ENCODE measurements around the gene CERS2. TPM values are rescaled to one million over a fixed set of nuclear protein-coding genes. Genes with fewer than 3 reads are reported as not detected.

CERS2 gene
- total and polyA plus RNA-seq, 4 donors = 155 to 308 (median 216) TPM

DNA sequence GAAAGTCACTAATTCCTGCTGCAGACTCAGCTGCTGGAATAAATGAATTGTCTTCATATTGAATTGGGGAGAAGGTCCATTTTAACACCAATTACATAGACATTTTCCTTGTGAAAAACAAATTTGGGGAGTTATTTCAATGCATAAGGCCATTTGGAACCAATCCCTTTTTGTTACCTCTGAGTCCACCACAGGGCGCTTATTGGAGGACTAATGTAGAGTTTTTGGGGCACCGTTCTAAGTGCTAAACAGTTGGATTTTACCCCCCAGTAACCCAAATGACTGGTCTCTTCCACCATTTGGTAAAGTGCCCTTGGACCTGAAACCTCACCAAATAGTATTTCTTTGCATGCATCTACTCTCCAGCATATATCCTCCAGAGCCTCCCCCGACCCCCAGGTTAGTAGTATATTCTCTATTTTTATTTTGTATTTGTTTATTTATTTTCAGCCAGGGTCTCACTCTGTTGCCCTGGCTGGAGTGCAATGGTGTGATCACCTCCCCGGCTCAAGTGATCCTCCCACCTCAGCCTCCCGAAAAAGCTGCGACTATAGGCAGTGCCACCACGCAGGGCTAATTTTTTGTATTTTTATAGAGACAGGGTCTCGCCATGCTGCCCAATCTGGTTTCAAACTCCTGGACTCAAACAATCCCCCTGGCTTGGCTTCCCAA is 35.2 kb upstream of the CERS2 start:
- Histone ChIP-seq H3K36me3 (ENCODE audit: control insufficient read depth in 4 of 4, insufficient read depth in 4 of 4, low read length in 4 of 4) (no peaks in the 10 kb centered on the region), H3K4me1 (ENCODE audit: control insufficient read depth in 5 of 5, insufficient read depth in 5 of 5, low read length in 5 of 5) (peaks cover 6 to 51% (median 19%) of the 10 kb centered on the region in 5 donors), H3K27me3 (ENCODE audit: control insufficient read depth in 3 of 3, insufficient read depth in 3 of 3, low read length in 2 of 3) (no peaks in the 10 kb centered on the region), H3K27ac (ENCODE audit: low read depth in 1 of 2, low read length in 1 of 2) (no peak overlapping the region), H3K9ac (ENCODE audit: insufficient read depth in 1 of 2, low read length in 2 of 2) (peak overlapping the region in 1 of 2 donors; percentile 98), H3K4me3 (no peak overlapping the region), H3K9me3 (ENCODE audit: control insufficient read depth in 4 of 4, insufficient read depth in 3 of 4, low read length in 3 of 4) (no peaks in the 10 kb centered on the region)
- ATAC-seq (ENCODE audit: insufficient read depth, low FRiP score) (no peak), DNase-seq (no peak)
- TF ChIP-seq, protein P1, sequence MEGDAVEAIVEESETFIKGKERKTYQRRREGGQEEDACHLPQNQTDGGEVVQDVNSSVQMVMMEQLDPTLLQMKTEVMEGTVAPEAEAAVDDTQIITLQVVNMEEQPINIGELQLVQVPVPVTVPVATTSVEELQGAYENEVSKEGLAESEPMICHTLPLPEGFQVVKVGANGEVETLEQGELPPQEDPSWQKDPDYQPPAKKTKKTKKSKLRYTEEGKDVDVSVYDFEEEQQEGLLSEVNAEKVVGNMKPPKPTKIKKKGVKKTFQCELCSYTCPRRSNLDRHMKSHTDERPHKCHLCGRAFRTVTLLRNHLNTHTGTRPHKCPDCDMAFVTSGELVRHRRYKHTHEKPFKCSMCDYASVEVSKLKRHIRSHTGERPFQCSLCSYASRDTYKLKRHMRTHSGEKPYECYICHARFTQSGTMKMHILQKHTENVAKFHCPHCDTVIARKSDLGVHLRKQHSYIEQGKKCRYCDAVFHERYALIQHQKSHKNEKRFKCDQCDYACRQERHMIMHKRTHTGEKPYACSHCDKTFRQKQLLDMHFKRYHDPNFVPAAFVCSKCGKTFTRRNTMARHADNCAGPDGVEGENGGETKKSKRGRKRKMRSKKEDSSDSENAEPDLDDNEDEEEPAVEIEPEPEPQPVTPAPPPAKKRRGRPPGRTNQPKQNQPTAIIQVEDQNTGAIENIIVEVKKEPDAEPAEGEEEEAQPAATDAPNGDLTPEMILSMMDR (IDR thresholded peaks at IDR 0.05; ENCODE audit: control extremely low read depth, extremely low read depth) = no peak
- WGBS, 2 donors = 97 to 98% methylated on average over 8 of the region's 8 CpGs

- no peak for DNase-seq
- TF ChIP-seq, protein P1 (IDR thresholded peaks at IDR 0.05; ENCODE audit: control extremely low read depth, extremely low read depth) = no peak
- no peak for ATAC-seq (ENCODE audit: insufficient read depth, low FRiP score)
- Histone ChIP-seq H3K4me1 (ENCODE audit: control insufficient read depth in 5 of 5, insufficient read depth in 5 of 5, low read length in 5 of 5) (peaks cover 6 to 56% (median 20%) of the 10 kb centered on the region in 5 donors), H3K4me3 (peak overlapping the region; percentile 74), H3K9me3 (ENCODE audit: control insufficient read depth in 4 of 4, insufficient read depth in 3 of 4, low read length in 3 of 4) (no peaks in the 10 kb centered on the region), H3K36me3 (ENCODE audit: control insufficient read depth in 4 of 4, insufficient read depth in 4 of 4, low read length in 4 of 4) (no peaks in the 10 kb centered on the region), H3K27me3 (ENCODE audit: control insufficient read depth in 3 of 3, insufficient read depth in 3 of 3, low read length in 2 of 3) (no peaks in the 10 kb centered on the region), H3K9ac (ENCODE audit: insufficient read depth in 1 of 2, low read length in 2 of 2) (peak overlapping the region; percentile 94 to 98), H3K27ac (ENCODE audit: low read depth in 1 of 2, low read length in 1 of 2) (peak overlapping the region; percentile 19 to 75)
- 62 to 76% methylated on average over 3 of the region's 3 CpGs for WGBS, 2 donors
These were observed 34.6 kb upstream of the CERS2 start for GRCh38 chr1:151009206-151009587.

- TF ChIP-seq, protein P1 (IDR thresholded peaks at IDR 0.05; ENCODE audit: control extremely low read depth, extremely low read depth) = no peak
- peaks cover 6 to 56% (median 22%) of the 10 kb centered on the region in 5 donors for H3K4me1 ChIP-seq (ENCODE audit: control insufficient read depth in 5 of 5, insufficient read depth in 5 of 5, low read length in 5 of 5)
- H3K27ac ChIP-seq (ENCODE audit: low read depth in 1 of 2, low read length in 1 of 2) = peak within 1 kb of the TSS; percentile 91 to 92
- peak within 1 kb of the TSS; percentile 94 to 98 for H3K9ac ChIP-seq (ENCODE audit: insufficient read depth in 1 of 2, low read length in 2 of 2)
- peak within 1 kb of the TSS; percentile 74 for H3K4me3 ChIP-seq
- 0% methylated on average over 69 of the region's 69 CpGs for WGBS, 2 donors
- no peaks in the 10 kb centered on the region for H3K27me3 ChIP-seq (ENCODE audit: control insufficient read depth in 3 of 3, insufficient read depth in 3 of 3, low read length in 2 of 3)
- no peaks in the 10 kb centered on the region for H3K36me3 ChIP-seq (ENCODE audit: control insufficient read depth in 4 of 4, insufficient read depth in 4 of 4, low read length in 4 of 4)
- DNase-seq (peak; percentile 98 to 99 (median 99)), ATAC-seq (ENCODE audit: insufficient read depth, low FRiP score) (peak; percentile 94)
- no peaks in the 10 kb centered on the region for H3K9me3 ChIP-seq (ENCODE audit: control insufficient read depth in 4 of 4, insufficient read depth in 3 of 4, low read length in 3 of 4)
These were observed 33.9 kb upstream of the CERS2 start, which contains the start of gene PRUNE1 for GRCh38 chr1:151008244-151009205. Gene PRUNE1 (plus strand): TSS chr1:151008449. CDS start chr1:151008633, 184 bp downstream.
